NCI-H460 (cell line): ENCODE data around the gene DLX4. TPM values are rescaled to one million over a fixed set of nuclear protein-coding genes. Genes with fewer than 3 reads are reported as not detected.

Experiments
- DNase-seq: peaks from one replicate; pipeline ENCODE4 v3.0.0-alpha.2; 2016; ENCODE audit warnings: low read depth; ENCODE audit errors: extremely low read depth
- total RNA-seq: library from RNA; depleted of rRNA; stranded (reverse); fragments of >200 nt; shearing (Covaris generic); gene quantifications from 2 replicates; pipeline ENCODE4 v1.2.3, GENCODE V29; 2014

DLX4 gene
- total RNA-seq, 1 experiment from 2014 or later, result 0.54 TPM

DNA sequence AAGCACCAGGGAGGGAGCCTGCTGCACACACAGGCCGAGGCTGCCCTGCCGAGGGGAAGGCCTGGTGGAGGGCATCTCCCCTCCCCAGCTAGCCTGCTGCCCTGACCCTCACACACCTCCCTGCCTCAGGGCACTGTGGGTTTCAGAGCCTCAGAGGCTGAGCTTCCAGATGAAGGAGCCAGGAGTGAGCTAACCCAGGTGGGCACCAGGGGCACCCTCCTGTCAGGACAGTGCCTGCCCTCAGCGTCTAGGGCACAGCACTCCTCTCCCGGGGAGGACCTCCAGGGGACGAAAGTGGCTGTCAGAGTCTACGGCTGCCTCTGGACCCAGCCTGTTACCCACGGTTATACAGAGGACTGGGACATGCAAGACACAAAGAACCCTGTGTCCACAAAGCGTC lies 22.8 kb upstream of the DLX4 start:
- no peak for DNase-seq

DNA sequence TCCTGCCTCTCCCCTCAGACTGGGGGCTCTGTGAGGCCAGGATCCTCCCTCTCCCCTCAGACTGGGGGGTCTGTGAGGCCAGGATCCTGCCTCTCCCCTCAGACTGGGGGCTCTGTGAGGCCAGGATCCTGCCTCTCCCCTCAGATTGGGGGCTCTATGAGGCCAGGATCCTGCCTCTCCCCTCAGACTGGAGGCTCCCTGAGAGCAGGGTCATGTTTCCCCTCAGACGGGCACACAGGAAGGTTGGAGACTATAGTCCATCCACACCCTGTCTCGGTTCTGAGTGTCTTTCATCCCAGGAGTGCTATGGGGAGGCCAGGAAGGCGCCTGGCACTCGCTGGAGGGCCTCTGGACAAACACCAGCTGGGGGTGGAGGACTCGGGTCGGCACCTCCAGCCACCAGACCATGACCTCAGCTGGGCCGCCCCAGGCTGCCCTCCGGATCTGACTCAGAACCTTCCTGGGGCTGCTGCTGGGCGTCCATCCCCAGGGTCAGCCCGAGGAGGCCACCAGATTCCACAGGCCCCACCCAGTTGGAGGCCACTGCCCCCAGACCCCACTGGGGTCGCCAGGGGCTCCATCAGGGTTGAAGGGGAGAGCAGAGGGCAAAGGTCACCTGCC lies 21.9 kb upstream of the DLX4 start:
- DNase-seq, result no peak

DNA sequence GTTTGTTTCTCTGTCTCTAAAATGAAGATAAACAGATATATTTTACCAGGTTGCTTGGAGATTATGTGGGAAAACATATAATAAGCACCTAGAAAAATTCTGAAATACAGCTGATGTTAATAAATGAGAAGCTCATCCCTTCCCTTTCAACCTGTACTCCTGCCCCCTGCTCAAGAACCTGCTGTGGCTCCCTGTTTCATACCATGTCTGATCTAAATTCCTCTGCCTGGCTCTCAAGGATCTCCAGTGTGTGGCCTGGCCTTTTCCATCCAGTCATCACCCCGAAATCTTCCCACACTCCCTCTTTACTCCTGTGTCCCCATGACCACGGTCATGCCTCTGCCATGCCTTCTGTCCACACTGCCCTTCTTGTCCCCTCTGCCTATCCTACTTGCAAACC lies 19.4 kb upstream of the DLX4 start:
- no peak for DNase-seq

DNA sequence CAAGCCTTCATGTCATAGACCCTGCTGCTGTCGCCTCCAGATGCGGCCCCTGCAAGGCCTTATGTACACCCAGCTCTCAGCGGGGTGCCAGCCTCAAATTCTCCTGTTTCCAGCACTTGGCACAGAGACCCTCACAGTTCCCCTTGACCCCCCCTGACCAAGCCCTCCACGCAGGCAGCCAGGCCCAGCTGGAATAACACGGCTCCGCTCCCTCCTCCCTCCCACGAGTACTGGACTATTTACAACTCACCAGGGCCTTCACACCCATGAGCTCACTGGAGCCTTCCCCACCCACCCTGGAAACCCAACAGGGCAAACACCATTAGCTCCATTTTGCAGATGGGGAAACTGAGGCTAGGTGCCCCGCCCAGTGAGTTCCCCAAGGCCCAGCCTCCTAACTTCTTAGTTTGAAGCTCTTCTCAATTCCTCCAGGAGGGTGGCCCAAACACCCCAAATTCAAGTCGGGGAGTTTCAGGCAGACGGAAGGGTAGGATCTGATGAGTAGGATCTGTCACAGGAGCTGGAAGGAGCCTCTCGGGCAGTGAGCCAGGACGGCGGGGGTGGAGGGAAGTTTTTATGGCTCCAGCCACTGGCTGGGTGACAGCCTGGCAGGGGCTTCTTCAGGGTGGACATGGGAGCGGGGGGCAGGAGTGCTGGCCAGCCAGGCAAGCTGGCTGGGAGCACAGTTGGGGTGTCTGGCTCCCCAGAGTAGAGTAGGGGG lies 17.5 kb upstream of the DLX4 start:
- DNase-seq, result no peak

DNA sequence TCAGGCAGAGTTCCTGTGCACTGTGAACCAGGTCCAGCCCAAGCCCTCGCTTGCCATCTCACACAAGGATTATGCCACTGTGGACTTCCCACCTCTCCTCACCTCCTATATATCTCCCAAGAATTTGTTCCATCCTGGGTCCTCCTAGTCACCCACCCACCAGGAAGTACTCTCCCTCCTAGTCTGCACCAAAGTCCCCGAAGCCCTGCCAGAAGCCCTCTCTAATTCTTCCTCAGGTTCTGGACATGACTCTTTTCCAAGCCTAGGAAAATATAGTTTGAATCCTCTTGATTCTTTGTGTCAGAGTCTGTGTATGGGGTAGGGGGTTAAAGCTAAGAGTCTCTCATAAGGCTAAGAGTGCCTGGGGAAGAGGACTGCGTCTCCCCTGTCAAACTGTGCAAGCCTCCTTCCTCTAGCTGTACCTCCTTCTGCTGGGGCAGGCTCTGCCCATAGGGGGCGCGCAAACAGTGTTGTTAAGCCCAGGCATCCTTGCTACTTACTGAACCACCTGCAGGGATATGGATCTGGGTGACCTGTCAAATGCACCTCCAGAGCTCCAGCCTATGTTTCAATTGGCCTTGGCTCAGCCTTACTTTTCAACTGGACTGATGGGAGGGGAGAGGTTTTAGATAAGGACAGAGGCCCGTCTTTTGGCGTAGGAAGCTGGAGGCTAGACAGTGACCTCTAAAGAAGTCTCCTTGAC lies 16.6 kb upstream of the DLX4 start:
- peak; percentile 70 for DNase-seq

DNA sequence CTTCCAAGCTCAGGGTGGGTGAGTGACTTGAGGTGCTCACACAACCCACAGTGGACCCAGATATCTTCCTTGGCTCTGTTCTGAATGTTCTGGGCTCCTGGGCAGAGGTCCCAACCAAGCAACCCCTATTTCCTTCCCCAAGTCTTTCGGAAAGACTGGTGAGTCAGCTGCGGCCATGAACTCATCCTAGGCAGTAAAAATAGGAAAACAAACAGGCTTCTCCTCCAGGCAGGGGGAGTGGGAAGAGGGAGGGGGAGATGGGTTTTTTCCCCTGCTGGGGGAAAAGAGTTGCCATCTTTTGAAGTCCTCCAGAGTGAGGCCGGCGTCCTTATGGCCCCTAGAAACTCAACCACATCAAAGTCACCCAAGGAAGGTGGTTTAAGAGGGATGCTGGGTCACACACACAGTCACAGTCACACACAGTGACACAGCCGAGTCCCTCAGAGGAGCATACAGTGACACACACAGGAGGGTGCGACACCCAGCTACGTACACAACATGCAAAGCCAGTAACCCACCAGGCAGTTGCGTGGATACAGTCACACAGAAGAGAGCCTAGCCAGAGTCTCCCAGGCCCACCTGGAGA lies 16.0 kb upstream of the DLX4 start:
- DNase-seq, result no peak

DNA sequence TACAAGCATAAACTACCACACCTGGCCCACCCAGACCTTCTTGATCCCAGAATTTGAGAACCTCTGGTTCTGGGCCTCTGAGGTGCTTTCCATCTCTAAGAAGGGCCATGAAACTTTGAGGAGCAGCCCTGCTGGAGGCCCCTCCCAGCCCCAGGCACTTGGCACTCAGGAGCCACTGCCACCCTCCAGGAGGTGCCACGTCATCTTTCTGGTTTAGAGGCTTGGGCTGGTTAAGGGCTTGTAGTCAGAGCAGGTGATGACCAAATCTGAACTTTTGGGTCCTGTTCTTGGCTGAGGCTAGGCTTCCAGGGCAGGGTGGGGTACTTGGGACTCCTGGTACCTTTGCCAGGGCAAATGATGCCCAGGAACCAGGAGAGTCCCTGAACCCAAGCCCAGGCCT lies 13.8 kb upstream of the DLX4 start:
- DNase-seq, result no peak

DNA sequence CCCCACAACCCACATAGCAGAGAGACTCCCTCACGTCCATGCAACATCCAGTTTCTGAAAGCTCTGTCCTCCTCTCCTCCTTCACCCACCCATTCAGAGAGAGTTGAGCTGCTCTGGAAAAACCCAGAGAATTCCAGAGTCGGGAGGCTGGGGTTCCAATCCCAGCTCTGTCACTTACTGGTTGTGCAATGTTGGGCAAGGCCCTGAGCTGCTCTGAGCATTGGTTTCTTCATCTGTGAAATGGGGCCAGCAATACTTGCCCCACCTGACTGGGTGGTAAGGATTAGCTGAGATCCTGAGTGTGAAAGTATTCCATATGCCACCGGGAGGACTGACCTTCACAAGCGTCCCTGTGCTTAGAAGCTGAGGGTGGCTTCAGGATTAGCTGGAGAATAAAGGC lies 12.2 kb upstream of the DLX4 start:
- DNase-seq, result no peak

DNA sequence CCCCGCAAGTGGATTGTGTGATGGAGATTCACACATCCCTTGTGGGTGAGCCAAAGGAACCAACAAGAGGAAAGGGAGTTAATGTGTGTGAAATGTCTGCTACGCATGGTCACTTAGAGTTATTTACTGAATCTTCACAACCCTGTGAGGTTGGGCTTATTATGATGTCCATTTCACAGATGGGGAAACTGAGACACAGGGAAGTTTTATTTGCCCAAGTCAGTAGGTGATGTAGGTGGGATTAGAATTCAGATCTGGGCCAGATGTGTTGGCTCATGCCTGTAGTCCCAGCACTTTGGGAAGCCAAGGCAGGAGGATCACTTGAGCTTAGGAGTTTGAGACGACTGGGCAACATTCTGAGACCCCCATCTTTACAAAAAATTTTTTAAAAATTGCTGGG lies 11.6 kb upstream of the DLX4 start:
- no peak for DNase-seq

DNA sequence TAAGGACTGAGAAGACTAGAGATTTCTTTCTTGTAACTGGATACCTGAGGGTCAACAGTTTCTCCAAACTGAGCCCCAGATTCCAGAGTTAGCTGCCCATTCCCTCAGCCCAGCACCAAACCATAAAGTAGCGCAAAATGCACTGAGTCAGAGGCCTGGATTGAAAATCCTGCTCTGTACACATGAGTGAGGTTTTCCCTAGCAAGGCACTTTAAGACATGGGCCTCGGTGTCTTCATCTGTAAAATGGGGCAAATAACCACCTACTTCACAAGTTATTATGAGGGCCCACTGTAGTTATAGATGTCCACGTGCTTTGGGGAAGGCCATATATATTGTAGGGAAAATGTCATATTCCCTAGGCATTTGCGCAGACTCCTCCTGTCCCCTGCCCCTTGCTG lies 10.3 kb upstream of the DLX4 start:
- no peak for DNase-seq

DNA sequence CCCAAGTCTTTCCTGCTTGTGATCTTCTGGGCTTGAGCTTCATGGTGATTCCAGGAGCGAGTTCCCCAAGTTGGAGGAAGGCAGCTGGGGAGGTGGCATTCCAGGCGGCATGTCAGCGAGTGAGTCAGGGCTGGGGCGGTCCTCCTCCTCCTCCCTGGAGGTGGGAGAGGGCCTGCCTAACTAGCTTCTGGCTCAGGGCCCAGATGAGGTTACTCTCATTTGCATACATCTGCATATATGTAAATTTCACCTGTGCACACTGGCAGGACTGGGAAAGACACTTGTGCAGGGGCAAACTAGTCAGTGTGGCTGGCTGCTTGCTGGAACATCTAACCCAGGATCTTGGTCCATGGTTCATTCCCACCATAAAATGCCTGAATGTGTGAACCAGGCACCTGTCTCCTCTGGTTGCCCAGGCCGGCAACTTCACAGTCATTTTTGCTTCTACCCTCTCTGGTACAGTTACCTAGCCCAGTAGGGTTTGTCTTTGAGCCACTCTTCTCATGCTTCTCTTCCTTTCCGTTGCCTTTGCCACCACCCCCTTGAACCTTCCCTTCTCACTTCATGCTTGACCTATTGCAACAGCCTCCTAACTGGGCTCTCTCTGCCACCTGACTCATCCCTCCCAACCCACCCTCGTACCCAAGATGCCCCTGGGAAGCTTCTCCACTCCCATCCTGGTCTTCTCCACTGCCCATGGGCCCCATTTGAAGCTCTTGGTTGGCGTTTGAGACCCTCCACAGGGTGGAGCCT lies 9.6 kb upstream of the DLX4 start:
- DNase-seq, result no peak

DNA sequence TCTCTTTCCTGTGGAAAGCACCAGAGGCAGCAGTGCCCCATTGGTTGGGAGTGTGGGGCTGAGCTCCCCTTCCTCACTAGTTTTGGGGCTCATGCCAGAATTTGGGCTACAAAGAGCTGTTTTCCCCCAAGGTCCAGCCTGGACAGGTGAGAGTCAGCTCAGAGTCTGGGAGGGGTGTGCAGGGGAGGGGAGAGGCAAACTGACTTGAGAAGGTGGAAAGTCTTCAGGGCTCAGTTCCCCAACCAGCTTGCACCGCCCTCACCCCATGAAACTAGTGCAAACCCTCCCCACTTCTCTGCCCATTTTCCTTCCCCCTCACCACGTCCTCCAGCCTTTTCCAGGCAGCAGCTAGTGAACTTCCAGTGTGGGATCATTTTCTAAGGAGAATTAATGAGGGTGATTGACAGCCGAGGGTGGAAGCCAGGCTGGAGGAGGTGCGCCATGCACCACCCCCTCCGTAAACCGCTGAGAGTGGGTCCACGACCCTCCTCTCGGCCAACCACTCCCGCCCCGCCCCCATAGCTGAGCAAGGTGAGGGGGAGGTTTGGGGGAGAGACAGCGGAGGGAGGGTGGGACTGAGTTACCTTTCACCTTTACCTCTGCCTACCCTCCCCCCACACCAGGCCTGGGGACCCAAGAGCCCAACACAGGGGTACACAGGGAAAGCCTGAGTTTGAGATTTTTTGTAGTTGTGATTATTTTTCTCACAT lies 6.2 kb upstream of the DLX4 start:
- no peak for DNase-seq

DNA sequence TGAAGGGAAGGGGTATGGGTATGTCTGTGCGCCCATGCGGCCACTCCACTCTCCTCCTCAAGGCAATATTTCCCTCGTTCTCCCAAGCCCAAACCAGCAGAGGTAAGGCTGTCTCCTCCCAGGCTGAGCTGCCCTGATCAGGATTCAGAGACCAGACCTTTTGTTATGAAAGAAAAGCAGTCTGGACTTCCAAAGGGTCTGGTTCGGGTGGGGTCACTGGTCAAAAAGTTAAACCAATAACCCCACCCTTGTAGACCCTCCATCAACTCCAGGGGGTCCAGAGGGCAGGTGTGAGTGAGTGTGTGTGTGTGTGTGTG lies 5.7 kb upstream of the DLX4 start:
- DNase-seq, result no peak

DNA sequence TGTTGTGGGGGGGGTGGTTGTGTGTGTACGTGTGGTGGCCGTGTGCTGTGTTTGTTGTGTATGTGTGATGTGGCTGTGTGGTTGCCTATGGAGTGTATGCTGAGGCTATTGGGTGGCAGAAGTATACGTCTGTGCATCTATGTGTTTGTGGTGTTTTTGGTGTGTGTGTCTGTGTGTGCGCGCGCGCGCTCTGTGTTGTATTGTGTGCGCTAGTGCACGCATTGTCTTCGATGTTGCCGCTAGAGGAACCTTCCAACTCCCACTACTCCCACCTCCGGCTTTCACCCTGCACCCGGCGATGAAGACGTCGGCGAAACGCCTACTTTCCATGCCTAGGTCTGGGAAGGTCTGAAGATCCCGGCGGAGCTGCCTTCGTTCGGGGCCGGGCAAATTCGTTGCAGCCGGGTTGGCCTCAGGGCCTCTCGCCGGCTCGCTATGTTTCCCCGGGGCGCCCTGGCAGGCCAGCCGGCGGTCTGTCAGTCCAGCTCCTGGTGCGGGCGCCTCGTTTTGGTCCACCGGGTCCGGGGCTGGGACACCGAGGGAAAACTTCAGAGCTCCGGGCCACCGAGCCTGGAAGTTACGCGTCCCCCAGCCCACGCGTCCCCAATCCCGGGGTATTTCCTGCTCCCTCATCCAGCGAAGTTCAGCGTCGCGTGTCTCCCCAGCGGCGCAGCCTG lies 5.2 kb upstream of the DLX4 start:
- DNase-seq, result no peak

DNA sequence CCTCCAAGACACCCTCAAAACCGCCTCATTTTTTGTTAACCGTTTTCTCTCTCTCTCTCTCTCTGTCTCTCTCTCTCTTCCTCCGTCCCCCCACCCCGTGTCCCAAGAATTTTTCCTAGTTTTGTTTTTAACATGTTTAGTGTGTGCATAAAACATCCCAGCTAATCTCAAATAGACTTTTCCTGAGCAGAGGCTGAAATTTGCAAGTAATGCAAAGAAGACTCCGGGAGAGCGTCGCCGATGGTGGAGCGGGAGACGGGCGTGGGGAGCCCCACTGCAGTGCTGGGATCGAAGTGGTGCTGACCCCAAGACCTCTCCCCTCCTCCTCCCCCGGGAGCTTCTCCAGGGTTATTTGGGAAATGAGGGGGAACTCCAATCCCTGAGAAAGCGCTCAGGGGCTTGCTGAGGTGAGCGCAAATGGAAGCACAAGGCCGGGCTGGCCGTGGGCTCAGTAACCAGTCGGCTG lies 4.7 kb upstream of the DLX4 start:
- DNase-seq, result no peak

DNA sequence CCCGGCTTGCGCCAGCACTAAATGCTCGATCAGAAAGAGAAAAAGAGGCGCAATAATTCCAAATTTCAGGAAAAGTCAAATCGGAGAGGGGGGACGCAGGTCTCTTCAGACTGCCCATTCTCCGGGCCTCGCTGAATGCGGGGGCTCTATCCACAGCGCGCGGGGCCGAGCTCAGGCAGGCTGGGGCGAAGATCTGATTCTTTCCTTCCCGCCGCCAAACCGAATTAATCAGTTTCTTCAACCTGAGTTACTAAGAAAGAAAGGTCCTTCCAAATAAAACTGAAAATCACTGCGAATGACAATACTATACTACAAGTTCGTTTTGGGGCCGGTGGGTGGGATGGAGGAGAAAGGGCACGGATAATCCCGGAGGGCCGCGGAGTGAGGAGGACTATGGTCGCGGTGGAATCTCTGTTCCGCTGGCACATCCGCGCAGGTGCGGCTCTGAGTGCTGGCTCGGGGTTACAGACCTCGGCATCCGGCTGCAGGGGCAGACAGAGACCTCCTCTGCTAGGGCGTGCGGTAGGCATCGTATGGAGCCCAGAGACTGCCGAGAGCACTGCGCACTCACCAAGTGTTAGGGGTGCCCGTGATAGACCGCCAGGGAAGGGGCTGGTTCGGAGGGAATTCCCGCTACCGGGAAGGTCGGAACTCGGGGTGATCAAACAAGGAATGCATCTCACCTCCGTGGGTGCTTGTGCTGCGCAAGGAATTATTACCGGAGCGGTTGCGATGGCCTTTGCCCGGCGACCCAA lies 4.0 kb upstream of the DLX4 start:
- DNase-seq, result no peak

DNA sequence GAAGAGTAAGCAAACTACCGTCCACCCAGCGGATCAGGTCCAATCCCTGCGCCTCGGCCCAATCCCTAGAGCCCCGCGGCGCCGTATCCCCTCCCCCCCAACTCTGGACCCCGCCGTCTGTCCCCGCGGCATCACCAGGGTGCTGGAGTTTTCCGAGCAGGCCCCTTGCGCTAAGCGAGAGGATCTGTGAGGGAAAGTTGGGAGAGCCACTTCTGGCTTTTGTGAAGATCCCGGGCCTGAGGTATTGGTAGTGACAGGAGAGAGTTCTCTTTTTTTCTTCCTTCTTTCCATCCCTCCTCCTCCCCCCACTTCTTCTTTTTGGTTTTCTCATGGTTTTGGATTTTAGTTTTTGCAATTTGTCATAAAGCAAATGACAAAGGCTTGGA lies 3.5 kb upstream of the DLX4 start:
- DNase-seq, result no peak

DNA sequence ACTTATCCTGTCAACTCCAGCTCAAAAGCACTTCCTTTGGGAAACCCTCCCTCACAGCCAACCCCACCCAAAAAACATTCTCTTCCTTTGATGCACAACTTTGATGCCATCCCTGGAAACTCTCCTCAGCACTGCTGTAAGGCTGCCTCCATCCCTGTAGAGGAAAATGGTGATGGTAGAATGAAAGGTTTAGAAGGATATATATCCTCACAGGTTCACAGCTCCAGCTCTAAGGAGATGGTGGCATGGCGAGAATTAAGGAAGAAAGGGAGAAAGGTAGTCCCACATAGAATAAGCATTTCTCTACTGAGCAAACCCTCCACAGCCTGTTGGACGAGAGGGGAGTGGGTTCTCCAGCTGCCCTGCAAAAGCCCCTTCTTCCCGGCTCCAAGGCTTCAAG lies 2.2 kb upstream of the DLX4 start:
- no peak for DNase-seq

DNA sequence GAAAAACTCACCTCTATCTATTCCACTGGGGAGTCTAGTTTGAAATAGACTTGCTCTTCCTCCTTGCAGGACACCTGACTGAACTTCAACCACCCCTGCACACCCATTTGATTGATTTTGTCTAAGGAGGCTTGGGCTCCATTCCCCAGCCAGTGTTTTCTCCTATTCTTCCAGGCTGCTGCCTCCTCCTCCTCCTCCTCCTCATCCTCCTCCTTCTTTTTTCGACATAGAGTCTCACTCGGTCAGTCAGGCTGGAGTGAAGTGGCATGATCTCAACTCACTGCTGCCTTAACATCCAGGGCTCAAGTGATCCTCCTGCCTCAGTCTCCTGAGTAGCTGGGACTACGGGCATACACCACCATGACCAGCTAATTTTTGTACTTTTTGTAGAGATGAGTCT lies 1.8 kb upstream of the DLX4 start:
- no peak for DNase-seq
